ENCODE results near the gene IFT27.
"Not testable (repeated sequence)": the region's sequence is repeated elsewhere in the genome, so short reads cannot be mapped to it uniquely, and the experiment has no call there.

IFT27 gene

DNA sequence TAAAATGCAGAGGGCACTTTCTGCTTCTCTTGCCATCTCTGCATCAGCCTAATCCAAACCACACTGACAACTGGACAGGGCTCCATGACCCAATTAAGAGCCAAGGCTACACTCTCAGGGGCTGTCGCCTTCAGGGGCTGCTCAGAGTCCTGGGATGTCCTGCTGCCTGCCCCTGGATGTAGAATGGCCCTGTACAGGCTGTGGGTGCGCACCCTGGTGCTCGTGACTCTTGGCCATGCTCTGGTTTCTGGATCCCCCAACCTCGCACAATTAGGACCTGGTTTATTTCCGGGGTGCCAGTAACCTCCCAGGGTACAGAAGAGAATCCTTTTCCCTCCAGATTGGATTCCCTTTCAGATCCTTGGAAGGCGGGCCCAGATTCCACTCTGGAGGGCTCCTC is 11.3 kb downstream of the IFT27 start:
- no peak for DNase-seq

DNA sequence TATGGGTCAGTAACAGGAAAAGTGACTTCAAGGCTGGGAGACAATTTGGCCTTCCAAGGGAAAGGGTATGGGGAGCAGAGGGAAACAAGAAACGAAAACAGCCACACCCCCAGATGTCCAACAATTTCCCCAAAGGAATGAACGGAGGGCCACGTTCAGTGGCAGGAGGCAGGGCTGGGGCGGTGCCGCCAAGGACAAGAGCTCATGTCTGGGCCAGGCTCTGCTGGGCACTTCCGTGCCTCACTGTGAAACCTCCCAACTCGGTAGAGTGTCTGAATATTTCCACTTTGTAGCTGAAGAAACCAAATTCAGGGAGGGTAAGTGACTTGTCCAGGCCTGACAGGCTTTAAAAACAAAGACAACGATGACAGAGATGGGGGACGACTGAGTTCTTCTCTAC is 11.9 kb downstream of the IFT27 start:
- DNase-seq = no peak

GRCh38 chr22:36763576-36763975 is 12.3 kb downstream of the IFT27 start:
- no peak for DNase-seq

- DNase-seq = no peak
Observed at GRCh38 chr22:36762687-36763260, 13.1 kb downstream of the IFT27 start.

GRCh38 chr22:36761553-36762240 is 14.2 kb downstream of the IFT27 start:
- DNase-seq = no peak

DNA sequence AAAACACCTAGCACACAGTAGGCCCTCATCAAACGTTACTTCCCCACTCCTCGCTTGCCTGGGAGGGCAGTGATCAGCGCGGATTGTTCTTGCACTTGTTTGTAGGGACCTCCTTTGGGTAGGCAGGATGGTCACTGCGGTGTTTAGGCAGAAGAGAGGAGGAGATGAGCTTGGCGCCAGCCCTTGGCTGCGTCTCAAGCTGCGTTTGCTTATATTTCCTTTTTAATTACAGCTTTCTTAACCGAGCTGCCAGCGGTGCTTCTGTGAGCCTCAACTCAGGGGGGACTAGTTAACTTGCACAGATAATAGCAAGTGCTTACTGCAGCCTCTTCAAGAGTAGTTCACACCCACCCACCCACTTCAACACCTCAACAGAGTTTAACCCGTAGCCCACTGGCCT is 15.1 kb downstream of the IFT27 start:
- no peak for DNase-seq

GRCh38 chr22:36759481-36760159 is 16.3 kb downstream of the IFT27 start:
- no peak for DNase-seq

- no peak for DNase-seq
Observed at GRCh38 chr22:36758792-36759271, 17.1 kb downstream of the IFT27 start.

DNA sequence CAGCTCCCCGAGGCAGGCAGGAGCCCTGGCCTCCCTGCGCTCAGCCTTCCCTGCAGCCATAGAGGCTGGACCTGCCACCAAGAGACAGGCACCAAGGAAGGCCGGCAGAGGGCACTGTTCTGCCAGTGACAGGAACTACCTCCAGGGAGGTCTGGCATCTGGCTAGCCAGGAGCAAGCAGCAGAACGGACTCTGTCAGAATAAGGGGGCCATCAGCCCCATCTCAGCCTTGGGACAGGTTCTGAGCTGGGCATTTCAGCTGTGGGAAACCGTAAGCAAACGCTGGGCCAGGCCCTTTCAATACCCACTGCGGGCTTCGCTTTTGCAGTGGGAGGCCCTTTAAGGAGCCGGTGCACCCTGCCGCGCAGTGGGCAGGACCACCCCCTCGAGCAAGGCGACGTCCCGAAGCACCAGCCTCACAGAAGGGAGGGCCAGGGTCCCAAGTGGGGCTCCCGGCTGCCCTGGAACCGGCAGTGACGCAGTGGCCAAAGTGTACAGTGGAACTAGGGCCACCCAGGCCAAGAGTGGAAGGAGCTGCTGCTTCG is 18.2 kb downstream of the IFT27 start:
- peak; percentile 45 to 57 for DNase-seq

DNA sequence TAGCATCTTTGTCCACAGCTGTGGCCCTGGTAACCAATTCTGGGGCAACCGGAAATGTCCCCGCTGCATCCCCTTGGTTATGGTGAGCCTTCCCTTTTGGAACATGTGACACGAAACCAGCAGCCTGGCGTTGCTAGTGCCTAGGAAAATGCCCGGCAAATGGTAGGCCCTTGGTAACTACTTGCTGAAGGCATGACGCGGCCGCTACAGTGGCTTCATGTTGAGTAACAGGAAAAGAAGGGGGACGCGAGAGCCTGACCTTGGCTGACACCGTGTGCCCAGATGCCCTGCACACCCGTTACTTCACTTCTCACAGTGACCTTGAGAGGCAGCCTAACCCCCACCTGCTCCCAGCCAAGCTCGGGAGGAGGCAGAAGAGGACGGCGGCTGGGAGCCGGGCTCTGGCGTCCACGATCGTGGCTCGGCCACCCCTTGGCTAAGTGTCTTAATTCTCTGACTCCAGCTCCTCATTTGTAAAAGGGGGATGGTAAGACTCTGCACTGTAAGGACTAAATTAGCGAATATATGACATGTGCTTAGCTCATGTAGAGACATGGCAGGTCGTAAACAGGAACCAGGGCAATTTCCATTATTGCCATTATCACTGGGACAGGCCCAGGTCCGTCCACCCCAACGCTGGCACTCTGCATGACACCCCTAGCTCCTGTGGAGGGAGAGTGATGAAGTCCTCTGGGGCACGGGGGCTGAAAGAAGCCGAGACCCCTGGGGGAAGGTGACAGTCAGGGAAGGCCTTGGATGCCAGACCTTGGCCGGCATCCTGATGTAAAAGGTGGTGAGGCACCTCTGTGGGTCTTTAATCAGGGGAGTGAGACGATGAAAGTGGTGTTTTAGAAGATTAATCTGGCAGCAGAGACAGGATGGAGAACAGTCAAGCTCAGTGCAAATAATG is 18.9 kb downstream of the IFT27 start:
- DNase-seq = no peak

- DNase-seq = no peak
Observed at GRCh38 chr22:36756031-36756430, 19.9 kb downstream of the IFT27 start.

DNA sequence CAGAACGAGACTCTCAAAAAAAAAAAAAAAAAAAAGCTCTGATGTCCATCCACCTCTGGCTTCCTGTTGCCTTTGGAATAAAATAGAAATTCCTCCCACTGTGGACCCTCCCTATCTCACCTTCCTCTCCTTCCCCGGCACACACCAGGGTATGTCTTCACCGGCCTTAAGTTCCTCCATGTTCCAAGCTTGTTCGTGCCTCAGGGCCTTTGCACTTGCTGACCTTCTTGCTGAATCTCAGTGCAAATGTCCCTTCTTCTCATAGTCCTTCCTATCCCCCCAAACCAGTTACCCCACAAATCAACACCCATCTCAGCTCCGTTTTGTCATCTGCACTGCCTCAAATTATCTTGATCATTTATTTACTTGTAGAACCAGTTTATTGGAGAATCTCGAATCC is 20.6 kb downstream of the IFT27 start:
- no peak for DNase-seq

DNA sequence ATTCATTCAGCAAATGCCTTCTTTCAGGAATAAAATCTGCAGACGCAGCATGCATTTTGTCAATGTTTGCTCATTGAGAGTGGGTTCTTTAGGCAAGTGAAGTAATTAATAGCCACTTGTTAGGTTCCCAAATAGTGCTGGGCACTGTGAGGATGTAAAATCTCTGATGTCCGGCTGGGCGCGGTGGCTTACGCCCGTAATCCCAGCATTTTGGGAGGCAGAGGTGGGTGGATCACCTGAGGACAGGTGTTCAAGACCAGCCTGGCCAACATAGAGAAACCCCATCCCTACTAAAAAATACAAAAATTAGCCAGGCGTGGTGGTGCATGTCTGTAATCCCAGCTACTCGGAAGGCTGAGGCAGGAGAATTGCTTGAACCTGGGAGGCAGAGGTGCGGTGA is 21.0 kb downstream of the IFT27 start:
- DNase-seq = not testable (repeated sequence)

DNA sequence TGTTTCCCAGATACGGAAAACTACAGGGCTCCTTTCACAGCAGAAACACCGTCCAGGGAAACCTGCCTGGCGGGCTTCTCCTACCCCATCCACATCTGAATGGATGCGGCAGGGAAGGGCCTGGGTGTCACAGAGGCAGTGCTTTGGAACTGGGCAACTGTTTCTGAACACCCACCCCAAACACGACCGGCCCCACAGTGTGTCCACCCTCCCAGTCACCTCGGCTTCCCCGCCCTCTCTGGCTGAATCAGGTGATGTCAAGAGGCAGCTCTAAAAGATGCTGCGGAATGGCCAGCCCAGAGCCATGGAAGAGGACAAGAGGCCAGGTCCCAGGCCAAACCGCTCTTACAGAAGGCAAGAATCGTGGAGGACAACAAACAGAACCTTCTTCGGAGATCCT is 22.0 kb downstream of the IFT27 start:
- no peak for DNase-seq

- no peak for DNase-seq
Observed at GRCh38 chr22:36753120-36753802, 22.7 kb downstream of the IFT27 start.

- DNase-seq = no peak
Observed at GRCh38 chr22:36746375-36746970, 29.4 kb downstream of the IFT27 start.

GRCh38 chr22:36745301-36745995 is 30.5 kb downstream of the IFT27 start:
- DNase-seq = no peak

DNA sequence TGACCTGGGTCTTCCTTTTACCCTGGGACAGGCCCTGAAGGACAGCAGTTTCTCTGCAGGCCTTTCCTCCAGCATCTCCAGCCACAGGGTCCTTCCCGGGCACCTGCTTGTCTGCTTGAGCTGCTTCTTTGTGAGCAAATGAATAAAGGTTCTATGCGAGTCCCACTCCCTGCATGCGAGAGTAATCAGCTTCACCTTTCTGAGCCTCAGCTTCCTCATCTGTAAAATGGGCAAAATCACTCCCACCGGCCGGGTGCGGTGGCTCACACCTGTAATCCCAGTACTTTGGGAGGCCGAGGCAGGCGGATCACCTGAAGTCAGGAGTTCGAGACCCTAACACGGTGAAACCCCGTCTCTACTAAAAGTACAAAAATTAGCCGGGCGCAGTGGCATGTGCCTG is 31.1 kb downstream of the IFT27 start:
- DNase-seq = no peak

- no peak for DNase-seq
Observed at GRCh38 chr22:36744413-36744765, 31.5 kb downstream of the IFT27 start.

DNA sequence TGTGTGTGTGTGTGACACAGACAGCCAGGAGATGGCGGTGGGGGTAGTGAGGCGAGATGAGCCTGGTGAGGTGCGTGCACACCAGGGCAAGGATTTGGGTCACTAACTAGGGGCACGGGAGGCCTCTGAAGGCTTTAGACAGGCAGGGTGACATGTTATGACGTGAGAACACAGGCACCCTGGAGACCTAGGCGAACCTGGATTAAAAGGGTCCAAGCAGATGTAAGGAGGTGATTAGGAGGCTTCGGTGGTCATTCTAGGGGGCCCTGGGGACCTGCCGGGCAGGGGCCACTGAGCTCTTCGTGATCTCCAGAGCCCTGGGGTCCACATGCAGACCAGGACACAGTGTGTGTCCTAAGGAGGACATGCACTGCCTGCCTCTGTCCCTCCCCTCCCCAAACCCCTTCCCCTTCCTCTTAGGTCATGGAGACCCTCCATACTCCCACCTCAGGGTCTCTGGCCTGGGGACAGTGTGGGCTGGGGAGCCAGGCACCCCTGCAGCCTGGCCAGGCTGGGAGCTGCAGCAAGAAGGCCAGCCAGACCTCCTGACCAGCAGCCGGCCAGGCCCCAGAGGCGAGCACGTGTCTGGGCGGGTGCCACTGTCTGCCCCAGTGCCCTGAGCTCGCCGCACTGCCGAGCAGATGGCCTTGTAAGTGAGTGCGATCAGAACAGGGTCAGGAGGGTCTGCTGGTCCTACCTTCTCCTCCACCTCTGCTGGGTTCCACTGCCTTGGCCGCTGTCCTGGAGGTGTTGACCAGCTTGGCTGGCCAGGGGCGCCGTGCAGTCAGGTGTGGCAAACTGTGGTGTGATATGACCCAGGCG is 32.1 kb downstream of the IFT27 start:
- DNase-seq = no peak

Measured in NCI-H2081 (cell line).